Prostate gland (tissue), 2 donors: ENCODE results near the gene TTC38. TPM values are rescaled to one million over a fixed set of nuclear protein-coding genes. Genes with fewer than 3 reads are reported as not detected.

ENCODE experiments used
- DNase-seq: peaks from one replicate; pipeline ENCODE4 v3.0.0-alpha.2; 2019; ENCODE audit warnings: low spot score
- H3K27ac ChIP-seq, 2 donors: fragments of 200-600 bp; sonication (generic); 2 replicates each; pipeline ENCODE4 v1.5.1; 2017 to 2019
- H3K27me3 ChIP-seq: fragments of 200-600 bp; sonication (generic); replicated peaks from 2 replicates; pipeline ENCODE4 v1.5.1; 2019; ENCODE audit not compliant: insufficient read depth
- H3K36me3 ChIP-seq, 2 donors: fragments of 200-600 bp; sonication (generic); 1 replicate in 1 of 2; 2 replicates in 1 of 2; pipeline versions ENCODE4 v1.5.1 to v1.8.1; 2017 to 2019
- H3K4me1 ChIP-seq: fragments of 200-600 bp; sonication (generic); replicated peaks from 2 replicates; pipeline ENCODE4 v1.5.1; 2019
- H3K4me3 ChIP-seq, 2 donors: fragments of 200-600 bp; sonication (generic); 2 replicates each; pipeline ENCODE4 v1.5.1; 2017 to 2019
- H3K9me3 ChIP-seq: fragments of 200-600 bp; sonication (generic); 2 replicates; pipeline ENCODE4 v1.5.1; 2017
- POLR2A ChIP-seq: fragments of 450-650 bp; IDR thresholded peaks from one replicate; pipeline ENCODE4 v1.6.1; 2016; ENCODE audit warnings: antibody characterized with exemption, mild to moderate bottlenecking
- POLR2AphosphoS5 ChIP-seq: sonication (generic); formaldehyde crosslinking; IDR thresholded peaks from one replicate; pipeline ENCODE4 v1.6.1; 2017; ENCODE audit warnings: antibody characterized with exemption
- WGBS: methylation state at CpG from one replicate; pipeline ENCODE4 v1.1.5; 2018; 5-methylcytosine and 5-hydroxymethylcytosine counted together
- intact Hi-C: fragments of 100-400 bp; cut with DNase I; formaldehyde crosslinking; loops from one replicate; pipeline ENCODE4 v1.14.2; 2022
- total RNA-seq, 2 donors: library from RNA; depleted of rRNA; stranded (reverse); fragments of >200 nt; gene quantifications; one replicate each; pipeline ENCODE4 v1.1.0, GENCODE V29; 2016
- TF ChIP-seq, protein P1 (sequence below), 4 experiments: fragments of 200-600 bp in 2 of 4; fragments of 450-650 bp in 2 of 4; sonication (generic) in 2 of 4; IDR thresholded peaks; 1 replicate in 3 of 4; 2 replicates in 1 of 4; pipeline ENCODE4 v1.5.1; 2016 to 2019; ENCODE audit warnings: antibody characterized with exemption in 4 of 4, mild to moderate bottlenecking in 2 of 4, moderate library complexity in 2 of 4

The TTC38 gene
- total RNA-seq, 2 donors from 2014 or later = 47.6 to 115 TPM

GRCh38 chr22:46239261-46240048, 28.4 kb upstream of the TTC38 start:
- Histone ChIP-seq H3K9me3 (no peaks in the 10 kb centered on the region), H3K4me1 (no peaks in the 10 kb centered on the region), H3K27ac (no peak overlapping the region), H3K4me3 (no peak overlapping the region), H3K36me3 (no peaks in the 10 kb centered on the region), H3K27me3 (no peaks in the 10 kb centered on the region)
- no peak for DNase-seq
- TF ChIP-seq POLR2AphosphoS5 (no peak), POLR2A (no peak)
- TF ChIP-seq, protein P1, sequence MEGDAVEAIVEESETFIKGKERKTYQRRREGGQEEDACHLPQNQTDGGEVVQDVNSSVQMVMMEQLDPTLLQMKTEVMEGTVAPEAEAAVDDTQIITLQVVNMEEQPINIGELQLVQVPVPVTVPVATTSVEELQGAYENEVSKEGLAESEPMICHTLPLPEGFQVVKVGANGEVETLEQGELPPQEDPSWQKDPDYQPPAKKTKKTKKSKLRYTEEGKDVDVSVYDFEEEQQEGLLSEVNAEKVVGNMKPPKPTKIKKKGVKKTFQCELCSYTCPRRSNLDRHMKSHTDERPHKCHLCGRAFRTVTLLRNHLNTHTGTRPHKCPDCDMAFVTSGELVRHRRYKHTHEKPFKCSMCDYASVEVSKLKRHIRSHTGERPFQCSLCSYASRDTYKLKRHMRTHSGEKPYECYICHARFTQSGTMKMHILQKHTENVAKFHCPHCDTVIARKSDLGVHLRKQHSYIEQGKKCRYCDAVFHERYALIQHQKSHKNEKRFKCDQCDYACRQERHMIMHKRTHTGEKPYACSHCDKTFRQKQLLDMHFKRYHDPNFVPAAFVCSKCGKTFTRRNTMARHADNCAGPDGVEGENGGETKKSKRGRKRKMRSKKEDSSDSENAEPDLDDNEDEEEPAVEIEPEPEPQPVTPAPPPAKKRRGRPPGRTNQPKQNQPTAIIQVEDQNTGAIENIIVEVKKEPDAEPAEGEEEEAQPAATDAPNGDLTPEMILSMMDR (IDR thresholded peaks at IDR 0.05) = no peak
- 88% methylated on average over 20 of the region's 20 CpGs for WGBS
- intact Hi-C loops = no loop called here

DNA sequence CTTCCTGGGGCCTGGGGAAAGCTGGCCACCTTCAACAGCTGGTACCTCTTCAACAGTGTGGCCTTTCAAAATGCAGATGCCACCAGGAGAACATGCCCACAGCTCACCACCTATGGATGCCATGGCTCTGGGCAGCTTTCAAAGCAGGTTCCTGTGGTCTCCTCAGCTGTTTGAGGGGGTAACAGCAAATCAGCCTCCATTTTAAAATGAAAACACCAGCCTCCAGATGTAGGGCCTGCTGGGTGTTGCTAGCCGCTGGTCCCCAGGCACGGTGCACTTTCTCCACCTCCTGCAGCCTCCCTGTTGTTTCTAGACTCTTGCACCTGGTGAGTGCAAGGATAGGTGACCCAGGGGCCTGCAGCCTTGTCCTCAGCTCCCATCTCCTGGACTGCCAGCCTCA, 27.7 kb upstream of the TTC38 start:
- H3K36me3 ChIP-seq = no peaks in the 10 kb centered on the region
- H3K4me3 ChIP-seq = no peak overlapping the region
- no peak overlapping the region for H3K27ac ChIP-seq
- no peaks in the 10 kb centered on the region for H3K4me1 ChIP-seq
- intact Hi-C loops = no loop called here
- TF ChIP-seq, protein P1 (IDR thresholded peaks at IDR 0.05) = no peak
- TF ChIP-seq POLR2AphosphoS5 (no peak), POLR2A (no peak)
- DNase-seq = no peak
- H3K9me3 ChIP-seq = no peaks in the 10 kb centered on the region
- no peaks in the 10 kb centered on the region for H3K27me3 ChIP-seq
- 89% methylated on average over 2 of the region's 2 CpGs for WGBS

GRCh38 chr22:46240506-46240905, 27.3 kb upstream of the TTC38 start:
- H3K9me3 ChIP-seq = no peaks in the 10 kb centered on the region
- H3K4me1 ChIP-seq = no peaks in the 10 kb centered on the region
- no peak for DNase-seq
- no peak for TF ChIP-seq POLR2A
- no peak for TF ChIP-seq POLR2AphosphoS5
- TF ChIP-seq, protein P1 (IDR thresholded peaks at IDR 0.05) = no peak
- no peaks in the 10 kb centered on the region for H3K36me3 ChIP-seq
- no peak overlapping the region for H3K4me3 ChIP-seq
- intact Hi-C loops = no loop called here
- WGBS = 69% methylated on average over 6 of the region's 6 CpGs
- no peaks in the 10 kb centered on the region for H3K27me3 ChIP-seq
- H3K27ac ChIP-seq = no peak overlapping the region

- Histone ChIP-seq H3K9me3 (no peaks in the 10 kb centered on the region), H3K4me1 (no peaks in the 10 kb centered on the region), H3K27ac (no peak overlapping the region), H3K27me3 (no peaks in the 10 kb centered on the region), H3K4me3 (no peak overlapping the region), H3K36me3 (no peaks in the 10 kb centered on the region)
- no peak for DNase-seq
- 83% methylated on average over 7 of the region's 7 CpGs for WGBS
- intact Hi-C loops = no loop called here
- TF ChIP-seq POLR2AphosphoS5 = no peak
- TF ChIP-seq, protein P1 (IDR thresholded peaks at IDR 0.05) = no peak
- no peak for TF ChIP-seq POLR2A
Measured at GRCh38 chr22:46240907-46241306, 26.9 kb upstream of the TTC38 start.

GRCh38 chr22:46241396-46242007, 26.3 kb upstream of the TTC38 start:
- Histone ChIP-seq H3K36me3 (no peaks in the 10 kb centered on the region), H3K27me3 (no peaks in the 10 kb centered on the region), H3K9me3 (no peaks in the 10 kb centered on the region), H3K4me3 (no peak overlapping the region), H3K4me1 (no peaks in the 10 kb centered on the region), H3K27ac (no peak overlapping the region)
- TF ChIP-seq POLR2A (no peak), POLR2AphosphoS5 (no peak)
- TF ChIP-seq, protein P1 (IDR thresholded peaks at IDR 0.05) = no peak
- DNase-seq = no peak
- 78% methylated on average over 5 of the region's 5 CpGs for WGBS
- intact Hi-C loops = no loop called here
